GM19099 (cell line): Measurements from ENCODE around the gene COG4.

ENCODE experiments used
- POLR2A ChIP-seq: IDR thresholded peaks from 3 replicates; pipeline ENCODE4 v1.6.1; 2011; ENCODE audit warnings: low read depth; ENCODE audit not compliant: insufficient read length; ENCODE audit errors: extremely low read depth

COG4 gene

DNA sequence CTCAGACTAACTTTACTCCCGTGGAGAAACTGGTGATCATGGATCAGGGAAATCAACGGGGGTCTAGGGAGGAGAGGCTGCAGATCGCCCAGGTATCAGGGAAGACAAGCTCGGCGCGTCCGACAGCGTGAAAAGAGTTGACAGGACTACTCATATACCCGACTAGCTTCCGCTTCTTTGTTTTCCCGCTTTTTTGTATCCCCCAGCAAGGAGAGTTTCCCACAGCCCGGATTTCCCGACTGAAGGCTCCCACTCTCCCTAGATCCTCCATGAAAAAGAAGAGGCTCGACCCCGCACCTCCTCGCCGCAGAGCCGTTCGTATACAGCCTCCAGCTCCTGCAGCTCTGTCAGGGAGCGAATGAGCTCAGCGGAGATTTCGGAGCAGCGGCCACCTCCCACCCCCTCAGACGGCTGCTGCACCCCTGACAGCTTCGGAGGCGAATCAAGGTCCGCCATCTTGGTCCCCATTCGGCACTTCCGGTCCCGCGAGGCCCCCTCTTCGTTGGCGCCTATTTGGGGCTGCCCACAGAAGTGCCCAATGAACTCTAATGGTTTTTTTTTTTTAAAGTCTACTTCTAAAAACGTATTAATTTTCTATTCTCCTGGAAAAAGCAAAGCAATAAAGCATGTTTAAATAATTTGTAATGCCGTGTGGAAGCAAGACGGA is at the start of gene COG4:
COG4 (minus strand) TSS at position 479 of the 667 bp plus-strand sequence; CDS start at position 468, 11 bp downstream.
- peak; percentile 95 for TF ChIP-seq POLR2A

DNA sequence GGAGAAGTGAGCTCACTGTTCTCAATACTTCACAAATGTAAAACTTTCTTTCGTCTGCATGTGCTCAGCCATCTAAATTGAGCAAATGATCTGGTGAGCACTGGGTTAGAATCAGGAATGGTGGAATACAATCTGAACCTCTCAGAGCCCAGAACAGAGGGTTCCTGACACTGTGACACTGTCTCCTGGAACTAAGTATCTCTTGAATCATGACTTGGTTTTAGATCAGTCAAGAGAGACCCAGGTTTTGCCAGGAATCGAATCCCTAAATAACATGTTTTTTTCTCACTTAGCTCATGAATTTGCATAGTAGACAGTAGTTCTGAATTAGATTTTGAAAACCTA is 49.5 kb upstream of the COG4 start:
- no peak for TF ChIP-seq POLR2A

DNA sequence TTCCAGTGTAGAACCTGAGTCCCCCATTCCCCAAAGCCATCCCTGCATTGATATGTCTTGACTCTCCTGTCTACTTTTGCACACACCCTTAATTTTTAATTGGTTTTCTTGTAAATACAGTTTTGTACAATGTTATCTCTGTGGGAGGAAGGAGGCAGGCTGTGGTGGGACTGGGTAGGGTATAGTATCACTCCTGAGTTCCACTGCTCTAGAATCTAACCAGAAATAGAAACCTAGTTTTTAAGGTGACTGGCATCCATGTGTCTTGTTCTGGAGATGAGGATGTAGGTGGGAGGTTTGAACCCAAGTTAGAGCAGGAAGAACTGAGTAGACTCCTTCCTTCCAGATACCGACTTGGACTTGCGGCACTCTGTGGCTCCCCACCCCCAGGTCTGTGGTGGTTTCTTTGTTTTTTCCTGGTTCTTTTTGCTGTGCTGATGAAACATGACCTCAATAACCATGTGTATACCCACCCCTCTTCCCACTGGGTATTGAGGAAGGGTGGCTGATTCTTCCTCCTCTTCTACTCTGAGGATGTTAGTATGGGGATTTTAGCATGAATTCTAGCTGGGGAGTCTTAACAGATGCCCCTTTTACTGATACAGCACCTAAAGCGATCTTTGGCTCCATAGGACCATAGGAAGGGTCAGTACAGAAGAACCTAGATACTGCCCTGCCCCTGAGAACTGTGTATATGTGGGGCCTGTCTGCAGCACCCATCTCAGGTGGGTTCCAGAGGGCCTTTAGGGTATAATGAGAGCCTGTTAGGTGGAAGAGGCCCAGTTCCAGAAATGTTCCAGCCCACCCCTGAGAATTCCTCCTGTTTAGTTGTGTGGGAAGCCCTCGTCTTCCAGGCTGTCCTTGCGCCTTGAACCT is 48.9 kb upstream of the COG4 start:
- no peak for TF ChIP-seq POLR2A

DNA sequence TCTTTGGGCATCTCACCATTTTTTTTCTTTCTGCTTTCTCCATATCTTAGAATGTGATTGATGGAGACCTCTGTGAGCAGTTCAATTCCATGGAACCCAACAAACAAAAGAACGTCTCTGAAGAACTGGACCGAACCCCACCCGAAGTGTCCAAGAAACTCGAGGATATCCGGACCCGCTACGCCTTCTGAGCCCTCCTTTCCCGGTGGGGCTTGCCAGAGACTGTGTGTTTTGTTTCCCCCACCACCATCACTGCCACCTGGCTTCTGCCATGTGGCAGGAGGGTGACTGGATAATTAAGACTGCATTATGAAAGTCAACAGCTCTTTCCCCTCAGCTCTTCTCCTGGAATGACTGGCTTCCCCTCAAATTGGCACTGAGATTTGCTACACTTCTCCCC is 48.3 kb upstream of the COG4 start:
- no peak for TF ChIP-seq POLR2A

DNA sequence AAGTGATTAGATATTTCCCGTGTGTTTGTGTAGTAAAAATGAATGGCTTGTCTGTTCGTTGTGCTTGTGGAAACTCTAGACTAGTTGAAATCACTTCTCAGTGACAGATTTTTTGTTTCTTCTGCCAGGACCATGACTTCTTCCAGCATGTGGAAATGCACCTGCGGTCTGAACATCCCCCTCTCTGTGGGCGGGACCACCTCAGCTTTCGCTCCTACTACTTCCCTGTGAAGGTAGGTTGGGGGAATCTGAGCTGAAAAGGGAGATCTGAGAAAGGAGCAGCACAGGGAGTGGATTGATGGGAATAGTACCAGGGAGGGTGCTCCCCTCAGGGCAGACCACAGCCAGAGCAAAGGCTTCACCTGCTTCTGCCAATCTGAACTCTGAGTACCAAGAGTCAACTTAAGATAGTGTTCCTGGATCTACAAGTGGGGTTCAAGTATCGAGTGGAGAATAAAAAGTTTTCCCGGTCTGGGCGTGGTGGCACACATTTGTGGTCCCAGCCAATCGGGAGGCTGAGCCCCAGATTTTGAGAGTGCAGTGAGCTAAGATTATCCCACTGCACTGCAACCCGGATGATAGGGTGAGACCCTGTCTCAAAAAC is 47.7 kb upstream of the COG4 start:
- TF ChIP-seq POLR2A = no peak

DNA sequence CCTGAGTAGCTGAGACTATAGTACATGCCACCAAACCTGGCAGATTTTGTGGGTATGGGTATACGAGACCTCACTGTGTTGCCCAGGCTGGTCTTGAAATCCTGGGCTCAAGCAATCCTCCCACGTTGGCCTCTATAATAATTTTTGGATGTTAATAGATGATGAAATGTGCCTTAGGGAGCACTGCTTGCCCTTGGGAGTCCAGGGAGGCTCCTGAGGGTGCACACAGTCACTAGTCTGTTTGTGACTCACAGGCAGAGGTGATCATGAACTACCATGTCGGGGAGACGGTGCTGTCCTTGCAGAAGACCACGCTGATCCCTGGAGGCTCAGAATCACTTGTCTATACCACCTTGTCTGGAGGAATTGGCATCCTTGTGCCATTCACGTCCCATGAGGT is 46.4 kb upstream of the COG4 start:
- TF ChIP-seq POLR2A = no peak

DNA sequence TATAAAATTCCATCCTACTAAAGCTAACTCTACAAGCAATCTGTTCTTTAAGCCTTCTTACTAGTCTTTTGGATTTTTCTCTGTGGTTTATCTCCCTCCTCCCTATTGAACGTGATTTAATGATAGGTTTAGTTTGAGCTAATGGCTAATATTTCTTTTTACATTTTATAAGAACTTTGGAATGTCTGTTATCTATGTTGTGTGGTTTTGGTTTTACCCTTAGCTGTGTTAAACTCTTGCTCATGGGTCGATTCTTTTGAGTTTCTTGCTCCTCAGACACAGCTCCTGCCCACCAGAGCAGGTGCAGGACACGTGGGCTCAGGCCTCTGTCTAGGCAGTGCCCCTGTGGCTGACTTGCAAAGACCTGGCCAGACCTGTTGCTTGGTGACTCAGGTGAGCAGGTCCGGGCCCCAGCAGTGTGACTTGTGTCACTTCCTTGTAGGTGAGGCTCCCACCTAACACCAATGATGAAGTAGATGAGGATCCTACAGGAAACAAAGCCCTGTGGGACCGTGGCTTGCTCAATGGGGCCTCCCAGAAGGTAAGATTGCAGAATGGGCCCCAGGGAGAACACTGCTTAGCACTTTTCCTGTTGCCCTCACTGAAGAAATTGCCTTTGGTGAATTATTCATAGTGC is 45.4 kb upstream of the COG4 start:
- no peak for TF ChIP-seq POLR2A

DNA sequence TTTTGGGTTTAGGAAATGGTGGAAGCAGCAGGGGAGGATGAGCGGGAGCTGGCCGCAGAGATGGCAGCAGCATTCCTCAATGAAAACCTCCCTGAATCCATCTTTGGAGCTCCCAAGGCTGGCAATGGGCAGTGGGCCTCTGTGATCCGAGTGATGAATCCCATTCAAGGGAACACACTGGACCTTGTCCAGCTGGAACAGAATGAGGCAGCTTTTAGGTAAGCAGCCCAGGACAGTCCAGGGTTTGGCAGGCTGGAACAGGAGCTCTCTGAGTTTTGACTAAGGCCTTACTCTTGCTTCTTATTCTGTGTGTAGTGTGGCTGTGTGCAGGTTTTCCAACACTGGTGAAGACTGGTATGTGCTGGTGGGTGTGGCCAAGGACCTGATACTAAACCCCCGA is 41.7 kb upstream of the COG4 start:
- no peak for TF ChIP-seq POLR2A

DNA sequence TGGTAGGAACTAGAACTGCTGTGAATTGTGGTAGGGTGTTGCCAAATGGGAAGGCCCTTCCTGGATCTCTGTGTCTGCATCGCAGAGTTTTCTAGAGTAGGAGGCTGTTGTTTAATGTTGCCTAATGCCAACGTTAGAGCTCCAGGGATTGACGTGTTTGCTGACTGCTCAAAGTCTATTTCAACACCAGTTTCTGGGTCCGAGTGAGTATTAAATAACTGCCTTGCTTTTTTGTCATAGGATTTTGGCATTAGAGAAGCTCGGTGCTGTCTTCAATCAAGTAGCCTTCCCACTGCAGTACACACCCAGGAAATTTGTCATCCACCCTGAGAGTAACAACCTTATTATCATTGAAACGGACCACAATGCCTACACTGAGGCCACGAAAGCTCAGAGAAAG is 40.3 kb upstream of the COG4 start:
- TF ChIP-seq POLR2A = no peak

DNA sequence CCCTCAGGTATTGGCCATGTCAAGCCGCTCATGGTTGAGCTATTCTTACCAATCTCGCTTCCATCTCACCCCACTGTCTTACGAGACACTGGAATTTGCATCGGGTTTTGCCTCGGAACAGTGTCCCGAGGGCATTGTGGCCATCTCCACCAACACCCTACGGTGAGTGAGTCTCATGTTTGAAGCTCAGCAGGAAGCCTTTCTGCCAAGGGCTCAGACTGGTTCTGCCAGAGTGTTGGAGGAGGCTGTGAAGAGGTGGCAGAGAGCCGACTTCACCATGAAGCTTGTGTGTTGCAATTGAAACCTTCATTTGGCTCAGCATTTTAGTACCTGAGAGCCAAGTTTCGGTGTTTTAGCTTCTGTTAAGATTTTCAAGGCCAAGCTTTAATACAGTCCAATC is 38.3 kb upstream of the COG4 start:
- no peak for TF ChIP-seq POLR2A

DNA sequence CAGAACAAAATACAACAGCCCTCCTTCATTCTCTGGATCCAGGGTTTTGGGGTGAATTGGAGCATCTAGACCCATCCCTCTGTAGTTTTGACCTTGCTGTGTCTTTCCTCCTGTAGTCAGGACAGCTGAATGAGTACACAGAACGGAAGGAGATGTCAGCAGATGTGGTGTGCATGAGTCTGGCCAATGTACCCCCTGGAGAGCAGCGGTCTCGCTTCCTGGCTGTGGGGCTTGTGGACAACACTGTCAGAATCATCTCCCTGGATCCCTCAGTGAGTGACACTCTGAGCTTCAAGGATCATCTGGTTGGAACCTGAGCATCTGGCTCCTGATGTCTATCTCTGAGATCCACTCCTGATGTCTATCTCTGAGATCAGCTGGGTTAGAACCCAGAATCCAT is 32.7 kb upstream of the COG4 start:
- TF ChIP-seq POLR2A = no peak

DNA sequence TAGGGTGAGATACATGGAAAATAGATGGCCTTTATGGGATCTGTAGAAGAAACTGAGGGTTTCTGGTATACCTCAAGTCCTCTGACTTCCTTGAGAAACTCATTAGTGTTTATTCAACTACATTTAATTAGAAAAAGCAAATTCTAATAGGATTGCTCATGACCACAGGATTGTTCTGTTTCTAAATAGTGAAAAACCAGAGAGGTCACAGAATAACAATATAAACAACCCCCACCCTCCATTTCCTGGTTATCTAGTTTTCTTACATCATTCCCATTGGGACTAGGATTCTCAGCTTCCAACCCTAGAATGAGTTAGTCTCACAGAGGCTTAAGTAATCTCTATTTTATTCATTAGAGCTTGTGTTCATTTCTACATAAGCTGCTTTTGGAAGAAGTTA is 30.3 kb upstream of the COG4 start:
- TF ChIP-seq POLR2A = no peak

DNA sequence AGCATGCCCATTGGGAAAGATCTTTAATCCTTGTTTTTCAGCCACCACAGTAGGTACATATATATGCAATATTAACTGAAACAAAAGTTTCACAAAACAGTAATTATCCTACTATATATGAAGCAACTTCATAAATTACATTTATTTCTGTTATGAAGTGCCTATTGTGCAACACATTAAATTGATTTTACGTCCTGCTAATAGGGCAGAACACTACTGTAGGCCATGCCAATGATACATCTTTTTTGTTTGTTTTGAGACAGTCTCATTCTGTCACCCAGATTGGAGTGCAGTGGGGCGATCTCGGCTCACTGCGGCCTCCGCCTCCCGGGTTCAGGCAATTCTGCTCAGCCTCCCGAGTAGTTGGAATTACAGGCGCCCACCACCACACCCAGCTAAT is 29.3 kb upstream of the COG4 start:
- TF ChIP-seq POLR2A = no peak

DNA sequence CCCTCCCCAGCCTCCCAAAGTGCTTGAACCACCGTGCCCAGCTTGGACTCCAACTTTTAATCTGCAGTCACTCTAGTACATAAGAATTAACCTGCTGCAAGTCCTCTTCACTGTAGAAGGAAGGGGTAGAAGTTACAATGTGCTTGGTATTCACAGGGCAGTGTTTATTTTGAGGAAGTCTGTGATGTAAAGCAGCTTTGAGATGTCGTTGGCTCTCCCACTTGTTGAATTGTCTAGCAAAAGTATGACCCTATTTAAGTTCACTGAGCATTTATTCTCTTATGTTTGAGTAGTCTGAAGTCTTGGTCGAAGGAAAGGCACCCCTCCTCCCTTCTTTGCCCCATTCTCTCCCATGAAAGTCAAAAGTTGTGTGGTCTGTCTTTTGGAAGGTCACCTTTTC is 28.4 kb upstream of the COG4 start:
- no peak for TF ChIP-seq POLR2A

DNA sequence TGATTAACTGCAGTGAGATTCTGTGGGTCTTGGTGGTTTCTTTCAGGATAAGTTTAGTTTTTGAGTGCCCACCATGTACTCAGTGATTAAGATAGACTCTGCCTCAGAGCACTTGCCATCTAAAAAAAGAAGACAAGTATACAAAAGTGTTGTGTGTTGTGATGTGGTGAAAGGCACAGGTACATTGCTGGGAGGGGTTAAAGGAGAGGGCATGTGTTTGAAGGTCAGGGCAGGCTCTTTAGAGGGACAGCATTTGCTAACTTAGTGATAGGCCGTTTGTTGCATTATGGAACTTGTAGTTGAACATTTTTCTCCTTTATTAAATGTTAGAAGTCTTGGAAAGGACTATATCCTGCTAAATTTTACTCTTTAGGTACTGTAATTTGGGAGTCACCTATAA is 26.7 kb upstream of the COG4 start:
- no peak for TF ChIP-seq POLR2A
